ENCODE measurements around the gene CDH4. TPM values are rescaled to one million over a fixed set of nuclear protein-coding genes. Genes with fewer than 3 reads are reported as not detected.

CDH4 gene
- total RNA-seq, 2 donors from 2014 or later: 0.07 to 0.94 TPM

GRCh38 chr20:61904456-61904855, 652.4 kb downstream of the CDH4 start:
- H3K4me3 ChIP-seq: no peak overlapping the region

GRCh38 chr20:61905781-61906523, 653.9 kb downstream of the CDH4 start:
- no peak overlapping the region for H3K4me3 ChIP-seq
- no peaks in the 10 kb centered on the region for H3K9me3 ChIP-seq
- no peak for TF ChIP-seq CTCF (IDR thresholded peaks at IDR 0.05)
- H3K36me3 ChIP-seq: no peaks in the 10 kb centered on the region
- no peak overlapping the region for H3K27ac ChIP-seq
- no peaks in the 10 kb centered on the region for H3K4me1 ChIP-seq
- no peaks in the 10 kb centered on the region for H3K27me3 ChIP-seq
- no peak for DNase-seq (ENCODE audit: low spot score)

More at GRCh38 chr20:61904456-61904855, 652.4 kb downstream of the CDH4 start:
- TF ChIP-seq CTCF (IDR thresholded peaks at IDR 0.05): no peak
- no peaks in the 10 kb centered on the region for H3K27me3 ChIP-seq
- H3K36me3 ChIP-seq: no peaks in the 10 kb centered on the region
- no peaks in the 10 kb centered on the region for H3K9me3 ChIP-seq
- no peak overlapping the region for H3K27ac ChIP-seq
- H3K4me1 ChIP-seq: no peaks in the 10 kb centered on the region
- DNase-seq (ENCODE audit: low spot score): no peak

- Histone ChIP-seq H3K36me3 (no peaks in the 10 kb centered on the region), H3K27me3 (no peaks in the 10 kb centered on the region), H3K9me3 (no peaks in the 10 kb centered on the region), H3K27ac (no peak overlapping the region), H3K4me1 (no peaks in the 10 kb centered on the region), H3K4me3 (no peak overlapping the region)
- no peak for DNase-seq (ENCODE audit: low spot score)
- no peak for TF ChIP-seq CTCF (IDR thresholded peaks at IDR 0.05)
Measured at GRCh38 chr20:61907081-61907891, 655.2 kb downstream of the CDH4 start.

GRCh38 chr20:61908057-61909026, 656.3 kb downstream of the CDH4 start:
- TF ChIP-seq CTCF (IDR thresholded peaks at IDR 0.05): no peak
- Histone ChIP-seq H3K27me3 (no peaks in the 10 kb centered on the region), H3K4me1 (no peaks in the 10 kb centered on the region), H3K27ac (no peak overlapping the region), H3K9me3 (no peaks in the 10 kb centered on the region), H3K4me3 (no peak overlapping the region), H3K36me3 (no peaks in the 10 kb centered on the region)
- DNase-seq (ENCODE audit: low spot score): no peak

GRCh38 chr20:61909028-61909427, 657.0 kb downstream of the CDH4 start:
- H3K4me1 ChIP-seq: no peaks in the 10 kb centered on the region
- TF ChIP-seq CTCF (IDR thresholded peaks at IDR 0.05): no peak
- no peaks in the 10 kb centered on the region for H3K27me3 ChIP-seq
- H3K27ac ChIP-seq: no peak overlapping the region
- H3K9me3 ChIP-seq: no peaks in the 10 kb centered on the region
- no peaks in the 10 kb centered on the region for H3K36me3 ChIP-seq
- DNase-seq (ENCODE audit: low spot score): no peak
- H3K4me3 ChIP-seq: no peak overlapping the region
